Cardiac muscle cell (in vitro differentiated cells and primary cell): Measurements from ENCODE around the gene AKAP8L. TPM values are rescaled to one million over a fixed set of nuclear protein-coding genes. Genes with fewer than 3 reads are reported as not detected.

ENCODE experiments used
- DNase-seq, 2 donors: peaks; one replicate each; pipeline versions ENCODE4 v3.0.0 to v3.0.0-alpha.2; 2010 to 2017; ENCODE audit warnings: low read depth in 1 of 2, low spot score in 1 of 2
- H3K27ac ChIP-seq: fragments of 200-600 bp; sonication (generic); 2 replicates; pipeline ENCODE4 v1.5.1; 2016
- H3K27me3 ChIP-seq: fragments of 200-600 bp; sonication (generic); 2 replicates; pipeline ENCODE4 v1.6.0; 2016; ENCODE audit warnings: control low read depth
- H3K36me3 ChIP-seq: fragments of 200-600 bp; sonication (generic); 2 replicates; pipeline ENCODE4 v1.5.1; 2016; ENCODE audit warnings: control low read depth
- H3K4me1 ChIP-seq: fragments of 200-600 bp; sonication (generic); 2 replicates; pipeline ENCODE4 v1.8.1; 2017; ENCODE audit warnings: low read depth, mild to moderate bottlenecking, mixed run types
- H3K4me3 ChIP-seq: fragments of 200-600 bp; sonication (generic); 2 replicates; pipeline ENCODE4 v1.5.1; 2016; ENCODE audit warnings: mild to moderate bottlenecking
- H3K9me3 ChIP-seq: fragments of 200-600 bp; sonication (generic); 2 replicates; pipeline ENCODE4 v1.5.1; 2017; ENCODE audit warnings: low read depth, mild to moderate bottlenecking, control low read depth
- CTCF ChIP-seq: IDR thresholded peaks from 2 replicates; pipeline ENCODE4 v1.5.1; 2012; ENCODE audit warnings: low read depth, mild to moderate bottlenecking, low read length
- polyA plus RNA-seq: library from polyadenylated mRNA; unstranded; fragments of >200 nt; fragmentation: Nextera tagmentation; extraction: Ambion mirVana; gene quantifications from 2 replicates; pipeline ENCODE4 v1.2.1, GENCODE V29; 2016
- total RNA-seq: library from RNA; depleted of rRNA; stranded (reverse); fragments of >200 nt; gene quantifications from 2 replicates; pipeline ENCODE4 v1.2.3, GENCODE V29; 2016

The AKAP8L gene
- total and polyA plus RNA-seq, 2 experiments from 2014 or later = 235 to 410 TPM

GRCh38 chr19:15404097-15404779 is 14.6 kb downstream of the AKAP8L start:
- DNase-seq = peak in 1 of 2 donors; percentile 76
- Histone ChIP-seq H3K27me3 (no peaks in the 10 kb centered on the region), H3K36me3 (peaks cover 18% of the 10 kb centered on the region), H3K27ac (peak overlapping the region; percentile 98), H3K4me1 (peaks cover 44% of the 10 kb centered on the region), H3K9me3 (no peaks in the 10 kb centered on the region), H3K4me3 (no peak overlapping the region)
- no peak for TF ChIP-seq CTCF

GRCh38 chr19:15403151-15403531 is 15.6 kb downstream of the AKAP8L start:
- no peak for DNase-seq
- Histone ChIP-seq H3K4me1 (peaks cover 44% of the 10 kb centered on the region), H3K27ac (peak overlapping the region; percentile 98), H3K9me3 (no peaks in the 10 kb centered on the region), H3K4me3 (no peak overlapping the region), H3K27me3 (no peaks in the 10 kb centered on the region), H3K36me3 (peaks cover 25% of the 10 kb centered on the region)
- no peak for TF ChIP-seq CTCF

- H3K4me1 ChIP-seq = peaks cover 44% of the 10 kb centered on the region
- H3K27me3 ChIP-seq = no peaks in the 10 kb centered on the region
- no peak for TF ChIP-seq CTCF
- H3K9me3 ChIP-seq = no peaks in the 10 kb centered on the region
- no peak for DNase-seq
- peaks cover 29% of the 10 kb centered on the region for H3K36me3 ChIP-seq
- no peak overlapping the region for H3K4me3 ChIP-seq
- peak overlapping the region; percentile 98 for H3K27ac ChIP-seq
Measured at GRCh38 chr19:15402411-15403150, 16.2 kb downstream of the AKAP8L start.

- Histone ChIP-seq H3K9me3 (no peaks in the 10 kb centered on the region), H3K4me3 (no peak overlapping the region), H3K27ac (peak overlapping the region; percentile 39), H3K27me3 (no peaks in the 10 kb centered on the region), H3K4me1 (peaks cover 34% of the 10 kb centered on the region), H3K36me3 (peaks cover 41% of the 10 kb centered on the region)
- no peak for DNase-seq
- no peak for TF ChIP-seq CTCF
Measured at GRCh38 chr19:15401397-15401710, 17.4 kb downstream of the AKAP8L start.

GRCh38 chr19:15400521-15401396 is 18.0 kb downstream of the AKAP8L start:
- TF ChIP-seq CTCF = no peak
- no peak overlapping the region for H3K4me3 ChIP-seq
- peak overlapping the region; percentile 39 for H3K27ac ChIP-seq
- peaks cover 45% of the 10 kb centered on the region for H3K36me3 ChIP-seq
- DNase-seq = no peak
- no peaks in the 10 kb centered on the region for H3K9me3 ChIP-seq
- H3K4me1 ChIP-seq = peaks cover 31% of the 10 kb centered on the region
- H3K27me3 ChIP-seq = no peaks in the 10 kb centered on the region
